HFF-Myc (cell line): ENCODE data around the gene SP6.

Experiments used
- DNase-seq: peaks from one replicate; pipeline ENCODE4 v3.0.0-alpha.2; 2011; ENCODE audit warnings: low read depth; ENCODE audit errors: extremely low read depth
- H3K4me3 ChIP-seq: replicated peaks from 2 replicates; pipeline ENCODE4 v1.5.1; 2011; ENCODE audit warnings: low read depth, mild to moderate bottlenecking, control low read depth, low read length
- TF ChIP-seq, protein P1 (sequence below): IDR thresholded peaks from 2 replicates; pipeline ENCODE4 v1.5.1; 2012; ENCODE audit warnings: mild to moderate bottlenecking, low read depth, low read length, control low read depth; ENCODE audit errors: missing control alignments

Gene SP6

GRCh38 chr17:47821424-47822391 is 29.3 kb downstream of the SP6 start, which contains the start of gene OSBPL7:
OSBPL7 (minus strand) TSS chr17:47821794; CDS start chr17:47820278, 1,516 bp downstream.
- peak; percentile 54 for DNase-seq
- H3K4me3 ChIP-seq, result peak within 1 kb of the TSS; percentile 57
- TF ChIP-seq, protein P1, sequence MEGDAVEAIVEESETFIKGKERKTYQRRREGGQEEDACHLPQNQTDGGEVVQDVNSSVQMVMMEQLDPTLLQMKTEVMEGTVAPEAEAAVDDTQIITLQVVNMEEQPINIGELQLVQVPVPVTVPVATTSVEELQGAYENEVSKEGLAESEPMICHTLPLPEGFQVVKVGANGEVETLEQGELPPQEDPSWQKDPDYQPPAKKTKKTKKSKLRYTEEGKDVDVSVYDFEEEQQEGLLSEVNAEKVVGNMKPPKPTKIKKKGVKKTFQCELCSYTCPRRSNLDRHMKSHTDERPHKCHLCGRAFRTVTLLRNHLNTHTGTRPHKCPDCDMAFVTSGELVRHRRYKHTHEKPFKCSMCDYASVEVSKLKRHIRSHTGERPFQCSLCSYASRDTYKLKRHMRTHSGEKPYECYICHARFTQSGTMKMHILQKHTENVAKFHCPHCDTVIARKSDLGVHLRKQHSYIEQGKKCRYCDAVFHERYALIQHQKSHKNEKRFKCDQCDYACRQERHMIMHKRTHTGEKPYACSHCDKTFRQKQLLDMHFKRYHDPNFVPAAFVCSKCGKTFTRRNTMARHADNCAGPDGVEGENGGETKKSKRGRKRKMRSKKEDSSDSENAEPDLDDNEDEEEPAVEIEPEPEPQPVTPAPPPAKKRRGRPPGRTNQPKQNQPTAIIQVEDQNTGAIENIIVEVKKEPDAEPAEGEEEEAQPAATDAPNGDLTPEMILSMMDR, result no peak

GRCh38 chr17:47821031-47821423 is 29.9 kb downstream of the SP6 start:
- DNase-seq, result no peak
- TF ChIP-seq, protein P1, result no peak
- peak overlapping the region; percentile 57 for H3K4me3 ChIP-seq

GRCh38 chr17:47820033-47820789 is 30.8 kb downstream of the SP6 start:
- H3K4me3 ChIP-seq, result no peak overlapping the region
- TF ChIP-seq, protein P1, result no peak
- DNase-seq, result no peak

DNA sequence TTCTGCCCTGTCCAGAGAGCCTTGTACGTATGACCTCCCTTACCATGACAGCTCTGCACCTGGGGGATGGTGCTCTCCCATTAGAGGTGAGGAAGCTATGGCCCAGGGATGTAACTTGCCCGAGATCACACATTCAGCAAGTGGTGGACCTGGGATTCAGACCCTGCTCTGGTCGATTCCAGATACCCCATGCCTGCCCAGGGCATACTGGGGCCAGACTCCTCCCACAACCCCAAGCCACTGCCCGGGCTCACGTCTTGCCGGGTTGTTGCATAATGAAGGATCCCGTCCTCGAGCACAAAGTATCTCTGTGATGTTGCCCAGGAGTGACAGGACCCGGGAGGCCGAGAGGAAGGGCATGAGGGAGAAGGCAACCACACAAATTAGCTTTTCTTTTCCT is 31.5 kb downstream of the SP6 start:
- no peak for DNase-seq
- TF ChIP-seq, protein P1, result no peak

GRCh38 chr17:47818002-47818695 is 32.8 kb downstream of the SP6 start:
- TF ChIP-seq, protein P1, result no peak
- H3K4me3 ChIP-seq, result no peak overlapping the region
- DNase-seq, result no peak

More for the DNA sequence above, 31.5 kb downstream of the SP6 start:
- H3K4me3 ChIP-seq, result no peak overlapping the region

DNA sequence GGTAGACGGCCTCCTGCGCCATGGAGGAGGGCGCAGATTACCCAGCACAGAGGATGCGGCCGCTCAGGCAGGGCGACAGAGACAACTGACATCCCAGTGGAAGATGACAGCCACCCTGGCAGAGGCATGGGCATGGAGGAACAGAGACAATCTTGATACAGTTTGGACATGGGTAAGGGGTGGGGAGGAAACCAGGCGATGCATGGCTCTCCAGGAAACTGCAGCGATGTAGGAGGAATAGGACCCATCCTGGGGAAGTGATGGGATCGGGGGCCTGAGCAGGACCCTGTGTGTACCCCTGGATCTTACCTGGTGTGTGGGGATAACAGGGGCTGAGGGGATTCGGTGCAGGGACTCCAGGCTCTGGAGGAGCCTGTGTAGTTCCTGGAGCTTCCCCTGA is 34.0 kb downstream of the SP6 start:
- TF ChIP-seq, protein P1, result no peak
- DNase-seq, result no peak
- no peak overlapping the region for H3K4me3 ChIP-seq
